ENCODE measurements around the gene OR6Y1. TPM values are rescaled to one million over a fixed set of nuclear protein-coding genes. Genes with fewer than 3 reads are reported as not detected.

OR6Y1 gene
- polyA plus RNA-seq, 1 of the 3 experiments (the other 2 are of a cell fraction): not detected

DNA sequence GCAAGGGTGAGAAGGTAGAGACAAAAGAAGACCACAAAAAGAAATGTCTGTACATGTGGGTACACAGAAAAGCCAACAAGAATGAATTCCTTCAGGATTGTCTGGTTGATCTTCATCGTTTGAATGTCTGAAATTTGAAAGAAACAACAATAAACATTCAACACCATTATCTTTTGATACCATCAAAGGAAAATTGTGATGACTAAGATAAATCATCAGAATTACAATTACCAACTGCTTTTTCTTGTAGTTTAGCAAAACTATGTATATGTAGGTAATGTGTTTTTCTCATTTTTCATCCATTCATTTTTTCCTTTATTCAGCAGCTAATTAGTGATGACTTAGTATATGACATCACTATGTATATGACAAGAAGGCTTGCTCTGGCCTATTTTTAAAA, 25.5 kb upstream of the OR6Y1 start, which contains the start of gene OR10X1:
TSS of gene OR10X1 (minus strand) at position 167 of the 400 bp plus-strand sequence. CDS start at position 167, 0 bp downstream.
- Histone ChIP-seq H3K27ac (ENCODE audit: low read depth in 2 of 2, low read length in 1 of 2) (no peak within 1 kb of the TSS), H3K9me2 (no peaks in the 10 kb centered on the region), H3K9me3 (no peaks in the 10 kb centered on the region), H3K9ac (no peak within 1 kb of the TSS), H2AFZ (ENCODE audit: low read depth) (no peak within 1 kb of the TSS), H3F3A (replicated peaks; ENCODE audit: insufficient read depth) (no peaks in the 10 kb centered on the region), H3K36me3 (replicated peaks in 1 of 2; ENCODE audit: control insufficient read depth in 1 of 2, insufficient read depth in 2 of 2, low read length in 1 of 2) (no peaks in the 10 kb centered on the region), H3K27me3 (ENCODE audit: insufficient read depth) (no peaks in the 10 kb centered on the region), H4K20me1 (ENCODE audit: insufficient read depth) (no peaks in the 10 kb centered on the region), H3K4me2 (no peak within 1 kb of the TSS), H3K4me3 (ENCODE audit: low read depth in 2 of 2, low read length in 1 of 2) (no peak within 1 kb of the TSS), H3K4me1 (ENCODE audit: control insufficient read depth in 1 of 2, insufficient read depth in 2 of 2, low read depth in 1 of 2, low read length in 1 of 2) (no peaks in the 10 kb centered on the region), H3K79me2 (ENCODE audit: insufficient read depth) (no peaks in the 10 kb centered on the region)
- ChIA-PET POLR2A (no interaction called here), CTCF (no interaction called here)
- DNase-seq: no peak
- WGBS (ENCODE audit: low lambda C conversion rate): 3% methylated on average over 1 of the region's 1 CpG
- TF ChIP-seq ZBTB33 (IDR thresholded peaks at IDR 0.05; ENCODE audit: borderline replicate concordance, low read depth) (no peak), EP300 (IDR thresholded peaks at IDR 0.05; ENCODE audit: borderline replicate concordance in 1 of 2, low read depth in 1 of 2, low read length in 1 of 2) (no peak), TEAD4 (IDR thresholded peaks at IDR 0.05; ENCODE audit: borderline replicate concordance, insufficient read depth) (no peak), EZH2phosphoT487 (IDR thresholded peaks at IDR 0.05; ENCODE audit: borderline replicate concordance, low read depth) (no peak), JUND (IDR thresholded peaks at IDR 0.05) (no peak), TAF1 (IDR thresholded peaks at IDR 0.05; ENCODE audit: borderline replicate concordance, low read depth, low read length) (no peak), CTCF (IDR thresholded peaks at IDR 0.05) (no peak), FOXJ3 (CRISPR knock-in tag; IDR thresholded peaks at IDR 0.05) (no peak), RAD21 (IDR thresholded peaks at IDR 0.05; ENCODE audit: low read length) (no peak), GATA2 (CRISPR knock-in tag; IDR thresholded peaks at IDR 0.05) (no peak)
- TF ChIP-seq, protein P1, sequence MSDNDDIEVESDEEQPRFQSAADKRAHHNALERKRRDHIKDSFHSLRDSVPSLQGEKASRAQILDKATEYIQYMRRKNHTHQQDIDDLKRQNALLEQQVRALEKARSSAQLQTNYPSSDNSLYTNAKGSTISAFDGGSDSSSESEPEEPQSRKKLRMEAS (IDR thresholded peaks at IDR 0.05; ENCODE audit: low read depth): no peak
- TF ChIP-seq, protein P2, sequence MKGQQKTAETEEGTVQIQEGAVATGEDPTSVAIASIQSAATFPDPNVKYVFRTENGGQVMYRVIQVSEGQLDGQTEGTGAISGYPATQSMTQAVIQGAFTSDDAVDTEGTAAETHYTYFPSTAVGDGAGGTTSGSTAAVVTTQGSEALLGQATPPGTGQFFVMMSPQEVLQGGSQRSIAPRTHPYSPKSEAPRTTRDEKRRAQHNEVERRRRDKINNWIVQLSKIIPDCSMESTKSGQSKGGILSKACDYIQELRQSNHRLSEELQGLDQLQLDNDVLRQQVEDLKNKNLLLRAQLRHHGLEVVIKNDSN (IDR thresholded peaks at IDR 0.05; ENCODE audit: borderline replicate concordance, low read depth): no peak
- TF ChIP-seq, protein P3, sequence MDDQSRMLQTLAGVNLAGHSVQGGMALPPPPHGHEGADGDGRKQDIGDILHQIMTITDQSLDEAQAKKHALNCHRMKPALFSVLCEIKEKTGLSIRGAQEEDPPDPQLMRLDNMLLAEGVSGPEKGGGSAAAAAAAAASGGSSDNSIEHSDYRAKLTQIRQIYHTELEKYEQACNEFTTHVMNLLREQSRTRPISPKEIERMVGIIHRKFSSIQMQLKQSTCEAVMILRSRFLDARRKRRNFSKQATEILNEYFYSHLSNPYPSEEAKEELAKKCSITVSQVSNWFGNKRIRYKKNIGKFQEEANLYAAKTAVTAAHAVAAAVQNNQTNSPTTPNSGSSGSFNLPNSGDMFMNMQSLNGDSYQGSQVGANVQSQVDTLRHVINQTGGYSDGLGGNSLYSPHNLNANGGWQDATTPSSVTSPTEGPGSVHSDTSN (IDR thresholded peaks at IDR 0.05): no peak
